Spleen (tissue), 11 donors: ENCODE data around the gene MELTF. TPM values are rescaled to one million over a fixed set of nuclear protein-coding genes. Genes with fewer than 3 reads are reported as not detected.
"Not testable (repeated sequence)": the region's sequence is repeated elsewhere in the genome, so short reads cannot be mapped to it uniquely, and the experiment has no call there.

Source experiments
- DNase-seq: peaks from one replicate; pipeline ENCODE4 v3.0.0-alpha.2; 2020
- H3K27ac ChIP-seq, 8 donors: fragments of 200-600 bp; sonication (generic) in 7 of 8; 1 replicate in 4 of 8; 2 replicates in 4 of 8; pipeline versions ENCODE4 v1.5.0 to v1.8.0; 2016 to 2021; ENCODE audit warnings: inconsistent platforms in 4 of 8, mild to moderate bottlenecking in 4 of 8, moderate library complexity in 1 of 8
- H3K27me3 ChIP-seq, 7 donors: fragments of 200-600 bp; sonication (generic) in 6 of 7; replicated peaks in 1 of 7; 1 replicate in 4 of 7; 2 replicates in 3 of 7; pipeline versions ENCODE4 v1.5.0 to v1.8.0; 2016 to 2021; ENCODE audit warnings: inconsistent platforms in 3 of 7, mild to moderate bottlenecking in 1 of 7
- H3K36me3 ChIP-seq, 6 donors: fragments of 200-600 bp; sonication (generic) in 5 of 6; 1 replicate in 4 of 6; 2 replicates in 2 of 6; pipeline versions ENCODE4 v1.5.0 to v1.8.0; 2016 to 2021; ENCODE audit warnings: inconsistent platforms in 2 of 6
- H3K4me1 ChIP-seq, 6 donors: fragments of 200-600 bp; sonication (generic) in 5 of 6; 1 replicate in 3 of 6; 2 replicates in 3 of 6; pipeline versions ENCODE4 v1.5.0 to v1.8.0; 2016 to 2021; ENCODE audit warnings: inconsistent platforms in 3 of 6
- H3K4me3 ChIP-seq, 8 donors: fragments of 200-600 bp; sonication (generic) in 7 of 8; 1 replicate in 4 of 8; 2 replicates in 4 of 8; pipeline versions ENCODE4 v1.5.0 to v1.8.0; 2016 to 2021; ENCODE audit warnings: inconsistent platforms in 4 of 8, mild to moderate bottlenecking in 4 of 8, moderate library complexity in 2 of 8
- H3K9me3 ChIP-seq, 8 donors: fragments of 200-600 bp; sonication (generic) in 7 of 8; 1 replicate in 4 of 8; 2 replicates in 4 of 8; pipeline versions ENCODE4 v1.5.0 to v1.8.0; 2016 to 2021; ENCODE audit warnings: inconsistent platforms in 4 of 8
- CTCF ChIP-seq, 11 experiments: fragments of 200-600 bp in 7 of 11; fragments of 450-650 bp in 4 of 11; sonication (generic) in 4 of 11; IDR thresholded peaks in 8 of 11; conservative IDR thresholded peaks in 3 of 11; 1 replicate in 7 of 11; 2 replicates in 4 of 11; pipeline versions ENCODE4 v1.4.0 to v1.8.0; 2016 to 2021; ENCODE audit warnings: antibody characterized with exemption in 11 of 11, inconsistent platforms in 4 of 11, mild to moderate bottlenecking in 1 of 11
- POLR2A ChIP-seq, 3 donors: fragments of 450-650 bp; IDR thresholded peaks; one replicate each; pipeline ENCODE4 v1.5.1; 2017; ENCODE audit warnings: antibody characterized with exemption in 3 of 3, mild to moderate bottlenecking in 1 of 3
- POLR2AphosphoS5 ChIP-seq, 3 donors: sonication (generic); formaldehyde crosslinking; IDR thresholded peaks; one replicate each; pipeline ENCODE4 v1.5.1; 2017; ENCODE audit warnings: antibody characterized with exemption in 3 of 3
- WGBS, 5 donors: extraction: QIAGEN DNeasy Blood & Tissue Kit in 3 of 5; methylation state at CpG; one replicate each; pipeline versions ENCODE4 v1.1.5 to v1.1.7; 2013 to 2018; 5-methylcytosine and 5-hydroxymethylcytosine counted together
- intact Hi-C: fragments of 100-400 bp; cut with DNase I; formaldehyde crosslinking; loops from one replicate; pipeline ENCODE4 v1.15.0; 2023; ENCODE audit warnings: low total_unique reads
- polyA plus RNA-seq, 3 donors: library from polyadenylated mRNA; stranded (reverse); fragments of 200-250 nt; gene quantifications; one replicate each; pipeline ENCODE4 v1.2.1, GENCODE V29; 2013
- total RNA-seq, 7 donors: library from RNA; depleted of rRNA in 3 of 7; stranded (reverse); fragments of >200 nt in 3 of 7; fragmentation: NEBNext Ultra II Directional in 4 of 7; extraction: Animal tissue kit (Norgen Biotek cat#: 25700) in 4 of 7; gene quantifications; one replicate each; pipeline versions ENCODE4 v1.1.0 to v1.2.1, GENCODE V29; 2016 to 2021
- donor health status: healthy with polysubstance abuse.
- donor health status: DM: no; HTN: no; CAD: no; lungs with moderate emphysema.
- donor health status: DM: no; HTN: no; CAD: no.
- donor health status: Bipolar disorder and iron deficiency.
- donor health status: healthy.
- donor health status: DM: no; HTN: no; CAD: no.
- donor health status: DM: yes; HTN: yes; CAD: no.

MELTF gene
- total and polyA plus RNA-seq, 10 donors: 0.41 to 3.9 (median 1.4) TPM

- no peak for TF ChIP-seq POLR2AphosphoS5 (IDR thresholded peaks at IDR 0.05)
- no peak for TF ChIP-seq CTCF (IDR thresholded peaks at IDR 0.05 in 8 of 11, conservative IDR thresholded peaks at IDR 0.05 in 3 of 11)
- no peak for TF ChIP-seq POLR2A (IDR thresholded peaks at IDR 0.05)
- 93 to 97% (median 95%) methylated on average over 4 of the region's 4 CpGs for WGBS, 5 donors
- no peaks in the 10 kb centered on the region for H3K9me3 ChIP-seq
- no peaks in the 10 kb centered on the region for H3K4me1 ChIP-seq
- peaks cover 0 to 91% (median 40%) of the 10 kb centered on the region in 6 donors for H3K36me3 ChIP-seq
- H3K4me3 ChIP-seq: no peak overlapping the region
- H3K27me3 ChIP-seq: no peaks in the 10 kb centered on the region
- no peak overlapping the region for H3K27ac ChIP-seq
- no peak for DNase-seq
- intact Hi-C loops: no loop called here
These were observed 32.8 kb upstream of the MELTF start for GRCh38 chr3:197062446-197062845.

- H3K9me3 ChIP-seq, H3K4me1 ChIP-seq, intact Hi-C loops, H3K27me3 ChIP-seq, H3K4me3 ChIP-seq, DNase-seq, H3K27ac ChIP-seq: not testable (repeated sequence)
- peaks cover 5 to 99% (median 37%) of the 10 kb centered on the region in 6 donors for H3K36me3 ChIP-seq
- WGBS, 5 donors: 82 to 90% (median 85%) methylated on average over 6 of the region's 6 CpGs
These were observed 22.0 kb upstream of the MELTF start for GRCh38 chr3:197051637-197052036.

GRCh38 chr3:197050511-197050910, 20.9 kb upstream of the MELTF start:
- intact Hi-C loops: no loop called here
- 76 to 86% (median 80%) methylated on average over 2 of the region's 2 CpGs for WGBS, 5 donors

GRCh38 chr3:197042539-197042938, 12.9 kb upstream of the MELTF start:
- H3K4me1 ChIP-seq: no peaks in the 10 kb centered on the region
- DNase-seq: no peak
- TF ChIP-seq CTCF (IDR thresholded peaks at IDR 0.05 in 8 of 11, conservative IDR thresholded peaks at IDR 0.05 in 3 of 11) (no peak), POLR2AphosphoS5 (IDR thresholded peaks at IDR 0.05) (no peak), POLR2A (IDR thresholded peaks at IDR 0.05) (no peak)
- no peak overlapping the region for H3K27ac ChIP-seq
- H3K36me3 ChIP-seq: peaks cover 0 to 63% (median 22%) of the 10 kb centered on the region in 6 donors
- intact Hi-C loops: no loop called here
- H3K9me3 ChIP-seq: no peaks in the 10 kb centered on the region
- no peak overlapping the region for H3K4me3 ChIP-seq
- 89 to 97% (median 94%) methylated on average over 4 of the region's 4 CpGs for WGBS, 5 donors
- no peaks in the 10 kb centered on the region for H3K27me3 ChIP-seq

More at GRCh38 chr3:197050511-197050910, 20.9 kb upstream of the MELTF start:
- no peak for DNase-seq
- TF ChIP-seq POLR2AphosphoS5 (IDR thresholded peaks at IDR 0.05) (no peak), CTCF (IDR thresholded peaks at IDR 0.05 in 8 of 11, conservative IDR thresholded peaks at IDR 0.05 in 3 of 11) (no peak), POLR2A (IDR thresholded peaks at IDR 0.05) (no peak)
- no peak overlapping the region for H3K27ac ChIP-seq
- H3K4me1 ChIP-seq: no peaks in the 10 kb centered on the region
- peaks cover 5 to 99% (median 41%) of the 10 kb centered on the region in 6 donors for H3K36me3 ChIP-seq
- H3K27me3 ChIP-seq: no peaks in the 10 kb centered on the region
- H3K4me3 ChIP-seq: no peak overlapping the region
- no peaks in the 10 kb centered on the region for H3K9me3 ChIP-seq
